ENCODE measurements around the gene E2F6.

E2F6 gene

DNA sequence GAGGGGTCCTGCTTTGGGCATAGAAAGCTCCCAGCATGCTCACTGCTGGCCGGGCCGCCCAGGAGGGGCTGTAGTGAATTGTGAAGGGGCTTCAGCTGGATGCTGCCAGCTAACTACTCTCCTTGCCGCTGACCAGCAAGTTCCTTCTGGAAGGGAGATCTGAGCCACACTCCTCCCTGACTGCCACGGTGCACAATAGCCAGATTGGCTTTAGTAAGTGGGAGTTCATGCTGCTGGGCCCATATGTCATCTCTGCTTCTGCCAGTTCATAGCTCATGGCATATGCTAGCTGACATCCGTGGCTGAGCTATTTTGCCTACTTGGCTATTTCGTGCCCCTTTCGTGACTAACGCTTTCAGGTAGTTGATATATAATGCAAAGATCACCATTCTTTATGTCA is 69.9 kb downstream of the E2F6 start:
- Histone ChIP-seq H3K27ac (ENCODE audit: low read length) (no peak overlapping the region), H2AFZ (ENCODE audit: low read depth, low read length) (no peak overlapping the region), H3K27me3 (ENCODE audit: insufficient read depth, low read length, poor library complexity) (no peaks in the 10 kb centered on the region), H3K36me3 (ENCODE audit: insufficient read depth, low read length) (no peaks in the 10 kb centered on the region), H3K4me2 (ENCODE audit: insufficient read depth, low read length) (no peak overlapping the region), H3K4me3 (ENCODE audit: low read depth in 1 of 2, low read length in 2 of 2) (no peak overlapping the region), H3K4me1 (ENCODE audit: insufficient read depth, low read length) (no peaks in the 10 kb centered on the region), H3K9ac (ENCODE audit: low read depth, low read length) (no peak overlapping the region), H4K20me1 (ENCODE audit: insufficient read depth, low read length) (no peaks in the 10 kb centered on the region), H3K9me3 (ENCODE audit: insufficient read depth, low read length, severe bottlenecking) (no peaks in the 10 kb centered on the region), H3K79me2 (ENCODE audit: insufficient read depth, low read length) (no peaks in the 10 kb centered on the region)
- DNase-seq (no peak), ATAC-seq (ENCODE audit: insufficient read depth, low read depth) (no peak)
- no peak for TF ChIP-seq EZH2 (IDR thresholded peaks at IDR 0.05; ENCODE audit: borderline replicate concordance, low read depth, low read length, severe bottlenecking)
- TF ChIP-seq, protein P1, sequence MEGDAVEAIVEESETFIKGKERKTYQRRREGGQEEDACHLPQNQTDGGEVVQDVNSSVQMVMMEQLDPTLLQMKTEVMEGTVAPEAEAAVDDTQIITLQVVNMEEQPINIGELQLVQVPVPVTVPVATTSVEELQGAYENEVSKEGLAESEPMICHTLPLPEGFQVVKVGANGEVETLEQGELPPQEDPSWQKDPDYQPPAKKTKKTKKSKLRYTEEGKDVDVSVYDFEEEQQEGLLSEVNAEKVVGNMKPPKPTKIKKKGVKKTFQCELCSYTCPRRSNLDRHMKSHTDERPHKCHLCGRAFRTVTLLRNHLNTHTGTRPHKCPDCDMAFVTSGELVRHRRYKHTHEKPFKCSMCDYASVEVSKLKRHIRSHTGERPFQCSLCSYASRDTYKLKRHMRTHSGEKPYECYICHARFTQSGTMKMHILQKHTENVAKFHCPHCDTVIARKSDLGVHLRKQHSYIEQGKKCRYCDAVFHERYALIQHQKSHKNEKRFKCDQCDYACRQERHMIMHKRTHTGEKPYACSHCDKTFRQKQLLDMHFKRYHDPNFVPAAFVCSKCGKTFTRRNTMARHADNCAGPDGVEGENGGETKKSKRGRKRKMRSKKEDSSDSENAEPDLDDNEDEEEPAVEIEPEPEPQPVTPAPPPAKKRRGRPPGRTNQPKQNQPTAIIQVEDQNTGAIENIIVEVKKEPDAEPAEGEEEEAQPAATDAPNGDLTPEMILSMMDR (IDR thresholded peaks at IDR 0.05; ENCODE audit: borderline replicate concordance, extremely low read depth, low read length, poor library complexity, severe bottlenecking), result no peak

DNA sequence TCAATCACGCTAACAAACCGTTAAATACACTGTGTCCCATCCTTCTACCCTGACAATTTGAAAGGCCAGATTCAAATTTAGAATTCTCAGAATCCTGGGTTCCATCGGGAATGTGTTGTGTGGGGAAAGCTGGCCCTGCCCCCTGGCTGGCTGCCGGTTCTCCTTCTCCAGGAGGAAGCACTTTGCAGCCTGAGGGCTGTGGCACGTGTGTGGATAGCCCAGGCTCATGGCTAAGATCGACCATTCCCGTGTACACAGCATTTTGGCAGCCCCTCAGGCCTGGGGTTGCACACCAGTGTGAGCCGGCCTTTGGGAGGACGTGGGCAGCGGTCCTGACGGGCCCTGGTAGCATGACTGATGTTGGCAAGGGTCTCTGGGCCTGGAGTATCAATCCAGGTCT is 70.6 kb downstream of the E2F6 start:
- Histone ChIP-seq H2AFZ (ENCODE audit: low read depth, low read length) (no peak overlapping the region), H3K4me2 (ENCODE audit: insufficient read depth, low read length) (no peak overlapping the region), H3K4me3 (ENCODE audit: low read depth in 1 of 2, low read length in 2 of 2) (no peak overlapping the region), H3K9me3 (ENCODE audit: insufficient read depth, low read length, severe bottlenecking) (no peaks in the 10 kb centered on the region), H3K79me2 (ENCODE audit: insufficient read depth, low read length) (no peaks in the 10 kb centered on the region), H3K36me3 (ENCODE audit: insufficient read depth, low read length) (no peaks in the 10 kb centered on the region), H3K27ac (ENCODE audit: low read length) (no peak overlapping the region), H3K9ac (ENCODE audit: low read depth, low read length) (no peak overlapping the region), H4K20me1 (ENCODE audit: insufficient read depth, low read length) (no peaks in the 10 kb centered on the region), H3K27me3 (ENCODE audit: insufficient read depth, low read length, poor library complexity) (no peaks in the 10 kb centered on the region), H3K4me1 (ENCODE audit: insufficient read depth, low read length) (no peaks in the 10 kb centered on the region)
- no peak for DNase-seq
- no peak for ATAC-seq (ENCODE audit: insufficient read depth, low read depth)
- TF ChIP-seq, protein P1 (IDR thresholded peaks at IDR 0.05; ENCODE audit: borderline replicate concordance, extremely low read depth, low read length, poor library complexity, severe bottlenecking), result no peak
- TF ChIP-seq EZH2 (IDR thresholded peaks at IDR 0.05; ENCODE audit: borderline replicate concordance, low read depth, low read length, severe bottlenecking), result no peak

Measured in DND-41 (cell line).